Osteocyte (in vitro differentiated cells): ENCODE measurements around the gene SOX5. TPM values are rescaled to one million over a fixed set of nuclear protein-coding genes. Genes with fewer than 3 reads are reported as not detected.

Experiments used
- DNase-seq: peaks from one replicate; pipeline ENCODE4 v3.0.0; 2021; ENCODE audit warnings: mixed read lengths; ENCODE audit not compliant: unreplicated experiment; ENCODE audit errors: extremely low spot score
- H3K27ac Mint-ChIP-seq: one replicate; pipeline ENCODE4 v1.8.0; 2021; ENCODE audit warnings: mild to moderate bottlenecking, mixed read lengths; ENCODE audit not compliant: unreplicated experiment
- H3K27me3 Mint-ChIP-seq: one replicate; pipeline ENCODE4 v1.8.0; 2021; ENCODE audit warnings: mixed read lengths; ENCODE audit not compliant: unreplicated experiment
- H3K36me3 Mint-ChIP-seq: one replicate; pipeline ENCODE4 v1.8.0; 2021; ENCODE audit warnings: mixed read lengths; ENCODE audit not compliant: unreplicated experiment
- H3K4me1 Mint-ChIP-seq: one replicate; pipeline ENCODE4 v1.8.0; 2021; ENCODE audit warnings: mixed read lengths; ENCODE audit not compliant: unreplicated experiment
- H3K4me3 Mint-ChIP-seq: one replicate; pipeline ENCODE4 v1.8.0; 2021; ENCODE audit warnings: mild to moderate bottlenecking, moderate library complexity, mixed read lengths; ENCODE audit not compliant: unreplicated experiment
- H3K9me3 Mint-ChIP-seq: one replicate; pipeline ENCODE4 v1.8.0; 2021; ENCODE audit warnings: mixed read lengths; ENCODE audit not compliant: unreplicated experiment
- long read RNA-seq: library from polyadenylated mRNA; unstranded; transcript quantifications from one replicate; pipeline ENCODE4 v2.0.0, GENCODE V29; 2021
- total RNA-seq: library from RNA; stranded (reverse); gene quantifications from 2 replicates; pipeline ENCODE4 v1.2.1, GENCODE V29; 2021
- TF ChIP-seq, protein P1 (sequence below): fragments of 200-600 bp; sonication (generic); IDR thresholded peaks from 2 replicates; pipeline ENCODE4 v1.5.0; 2021; ENCODE audit warnings: antibody characterized with exemption, mild to moderate bottlenecking, moderate library complexity

SOX5 gene
- 5.4 and 6.3 TPM in 2 replicates for total RNA-seq
- long read RNA-seq, partial matches to known transcripts = 1 of 10 reads
- long read RNA-seq, other reads (novel, unspliced or antisense) = 9 of 10 reads

GRCh38 chr12:23949348-23950209 lies at the start of gene SOX5:
TSS of gene SOX5 (minus strand) at chr12:23949670. CDS start at chr12:23949601, 69 bp downstream.
- no peaks in the 10 kb centered on the region for H3K9me3 Mint-ChIP-seq
- H3K4me1 Mint-ChIP-seq = no peaks in the 10 kb centered on the region
- no peak for DNase-seq
- H3K27me3 Mint-ChIP-seq = peaks cover 24% of the 10 kb centered on the region
- no peak within 1 kb of the TSS for H3K27ac Mint-ChIP-seq
- H3K36me3 Mint-ChIP-seq = no peaks in the 10 kb centered on the region
- TF ChIP-seq, protein P1, sequence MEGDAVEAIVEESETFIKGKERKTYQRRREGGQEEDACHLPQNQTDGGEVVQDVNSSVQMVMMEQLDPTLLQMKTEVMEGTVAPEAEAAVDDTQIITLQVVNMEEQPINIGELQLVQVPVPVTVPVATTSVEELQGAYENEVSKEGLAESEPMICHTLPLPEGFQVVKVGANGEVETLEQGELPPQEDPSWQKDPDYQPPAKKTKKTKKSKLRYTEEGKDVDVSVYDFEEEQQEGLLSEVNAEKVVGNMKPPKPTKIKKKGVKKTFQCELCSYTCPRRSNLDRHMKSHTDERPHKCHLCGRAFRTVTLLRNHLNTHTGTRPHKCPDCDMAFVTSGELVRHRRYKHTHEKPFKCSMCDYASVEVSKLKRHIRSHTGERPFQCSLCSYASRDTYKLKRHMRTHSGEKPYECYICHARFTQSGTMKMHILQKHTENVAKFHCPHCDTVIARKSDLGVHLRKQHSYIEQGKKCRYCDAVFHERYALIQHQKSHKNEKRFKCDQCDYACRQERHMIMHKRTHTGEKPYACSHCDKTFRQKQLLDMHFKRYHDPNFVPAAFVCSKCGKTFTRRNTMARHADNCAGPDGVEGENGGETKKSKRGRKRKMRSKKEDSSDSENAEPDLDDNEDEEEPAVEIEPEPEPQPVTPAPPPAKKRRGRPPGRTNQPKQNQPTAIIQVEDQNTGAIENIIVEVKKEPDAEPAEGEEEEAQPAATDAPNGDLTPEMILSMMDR = no peak
- H3K4me3 Mint-ChIP-seq = no peak within 1 kb of the TSS

DNA sequence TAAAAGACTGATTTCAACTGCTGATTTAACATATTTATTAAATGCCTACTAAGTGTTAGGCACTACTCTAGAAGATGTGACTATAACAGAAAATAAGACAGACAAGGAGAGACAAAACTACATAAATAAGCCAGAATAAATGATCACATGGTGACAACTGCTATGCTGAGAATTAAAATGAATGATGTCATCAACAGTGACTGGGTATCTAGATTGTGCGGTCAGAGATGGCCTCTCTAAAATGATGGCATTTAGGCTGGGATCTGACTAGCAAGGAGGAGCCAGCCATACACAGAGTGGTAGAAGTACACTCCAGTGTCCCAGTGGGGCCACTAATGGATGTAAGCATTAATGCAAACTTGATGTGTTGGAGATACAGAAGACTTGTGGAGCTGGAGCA lies 37.6 kb upstream of the SOX5 start:
- Mint-ChIP-seq H3K4me3 (no peak overlapping the region), H3K27me3 (no peaks in the 10 kb centered on the region), H3K9me3 (no peaks in the 10 kb centered on the region), H3K27ac (no peak overlapping the region), H3K36me3 (no peaks in the 10 kb centered on the region), H3K4me1 (no peaks in the 10 kb centered on the region)
- TF ChIP-seq, protein P1 = no peak
- DNase-seq = no peak

DNA sequence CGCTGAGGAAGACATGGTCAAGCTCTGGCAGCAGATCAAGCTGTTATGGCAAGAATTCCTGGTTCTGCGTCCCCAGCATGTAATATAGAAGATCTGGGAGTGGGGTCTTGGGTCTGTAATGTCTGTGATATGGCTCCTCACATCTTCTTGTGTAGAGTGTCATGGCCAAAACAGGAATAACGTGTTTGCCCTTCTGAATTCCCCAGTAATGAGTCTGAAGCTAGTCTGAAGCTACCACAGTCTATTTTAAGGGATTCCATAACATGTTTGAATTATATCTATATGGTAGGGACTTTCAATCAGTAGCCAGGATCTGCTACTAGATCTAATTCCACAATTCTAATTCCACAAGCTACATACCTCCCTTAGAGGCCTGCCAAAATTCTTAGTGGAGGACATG lies 31.4 kb upstream of the SOX5 start:
- Mint-ChIP-seq H3K4me3 (no peak overlapping the region), H3K4me1 (no peaks in the 10 kb centered on the region), H3K36me3 (no peaks in the 10 kb centered on the region), H3K27me3 (no peaks in the 10 kb centered on the region), H3K27ac (no peak overlapping the region), H3K9me3 (peaks cover 4% of the 10 kb centered on the region)
- no peak for DNase-seq
- TF ChIP-seq, protein P1 = no peak

DNA sequence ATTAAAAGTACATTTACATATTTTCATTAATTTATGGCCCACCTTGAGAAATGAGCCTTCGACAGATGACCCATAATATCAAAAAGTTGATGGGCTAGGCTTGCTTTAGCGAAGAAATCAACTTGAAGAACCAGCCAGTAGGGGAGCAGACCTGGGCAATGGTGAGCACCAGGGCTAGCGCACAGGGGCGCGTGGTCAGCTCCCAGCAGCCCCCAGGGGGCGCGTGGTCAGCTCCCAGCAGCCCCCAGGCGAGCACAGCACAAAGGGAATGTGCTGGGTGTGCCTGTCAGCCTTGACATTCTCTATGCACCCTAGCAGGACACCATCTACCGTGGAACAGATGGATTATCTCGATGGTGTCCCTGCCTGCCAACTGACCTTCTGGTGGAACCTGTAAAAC lies 15.3 kb upstream of the SOX5 start:
- Mint-ChIP-seq H3K4me1 (no peaks in the 10 kb centered on the region), H3K4me3 (no peak overlapping the region), H3K27ac (no peak overlapping the region), H3K9me3 (no peaks in the 10 kb centered on the region), H3K36me3 (no peaks in the 10 kb centered on the region), H3K27me3 (peaks cover 2% of the 10 kb centered on the region)
- no peak for DNase-seq
- TF ChIP-seq, protein P1 = no peak

- peaks cover 7% of the 10 kb centered on the region for H3K9me3 Mint-ChIP-seq
- H3K4me3 Mint-ChIP-seq = no peak overlapping the region
- H3K36me3 Mint-ChIP-seq = no peaks in the 10 kb centered on the region
- DNase-seq = no peak
- H3K27ac Mint-ChIP-seq = no peak overlapping the region
- peaks cover 2% of the 10 kb centered on the region for H3K27me3 Mint-ChIP-seq
- H3K4me1 Mint-ChIP-seq = no peaks in the 10 kb centered on the region
- TF ChIP-seq, protein P1 = no peak
These were observed 10.4 kb upstream of the SOX5 start for GRCh38 chr12:23959826-23960225.
